Measurements from ENCODE around the gene ANKRD33B. TPM values are rescaled to one million over a fixed set of nuclear protein-coding genes. Genes with fewer than 3 reads are reported as not detected.

The ANKRD33B gene
- total RNA-seq, 1 experiment from 2014 or later: 6.9 TPM

GRCh38 chr5:10705747-10706146 is 141.9 kb downstream of the ANKRD33B start:
- Histone ChIP-seq H4K91ac (ENCODE audit: insufficient read length, low read depth, low read length) (no peak overlapping the region), H2BK12ac (ENCODE audit: insufficient read length, low read depth, low read length) (no peak overlapping the region), H2AK5ac (ENCODE audit: insufficient read length, low read length) (no peak overlapping the region), H3K56ac (ENCODE audit: insufficient read length, low read depth, low read length) (no peak overlapping the region), H3K14ac (ENCODE audit: insufficient read depth, low read length) (no peak overlapping the region), H3K27me3 (ENCODE audit: insufficient read depth, low read length) (no peaks in the 10 kb centered on the region), H3K23me2 (ENCODE audit: insufficient read length, low read depth, low read length, poor library complexity, severe bottlenecking) (no peaks in the 10 kb centered on the region), H3K9me3 (ENCODE audit: control insufficient read depth, low read depth, low read length) (no peaks in the 10 kb centered on the region), H4K20me1 (ENCODE audit: control insufficient read depth, insufficient read depth, insufficient read length) (no peaks in the 10 kb centered on the region), H3K4me1 (ENCODE audit: insufficient read depth, low read length) (peaks cover 15% of the 10 kb centered on the region), H3K4ac (ENCODE audit: low read depth, low read length) (no peak overlapping the region), H3K79me2 (ENCODE audit: insufficient read depth, low read length) (no peaks in the 10 kb centered on the region), H2BK15ac (ENCODE audit: low read depth, low read length) (no peak overlapping the region), H4K8ac (replicated peaks; ENCODE audit: insufficient read length, low read depth, low read length) (no peak overlapping the region), H3K27ac (ENCODE audit: insufficient read length, low read depth, low read length) (no peak overlapping the region), H2BK5ac (ENCODE audit: insufficient read length, low read length) (no peak overlapping the region), H3K23ac (ENCODE audit: insufficient read length, low read depth, low read length) (no peak overlapping the region), H3K4me2 (ENCODE audit: insufficient read depth, insufficient read length, low read length) (no peak overlapping the region), H2AFZ (ENCODE audit: low read length) (no peak overlapping the region), H2BK20ac (ENCODE audit: low read depth, low read length, poor library complexity, severe bottlenecking) (no peak overlapping the region), H3T11ph (ENCODE audit: low read length) (no peak overlapping the region), H4K5ac (ENCODE audit: insufficient read length, low read depth, low read length) (no peak overlapping the region), H3K9ac (ENCODE audit: extremely low read depth, insufficient read length, low read length) (no peak overlapping the region), H2BK120ac (ENCODE audit: low read depth, low read length, poor library complexity, severe bottlenecking) (no peak overlapping the region), H3K79me1 (ENCODE audit: insufficient read depth, low read depth, low read length, poor library complexity, severe bottlenecking) (no peaks in the 10 kb centered on the region), H3K18ac (ENCODE audit: insufficient read length, low read depth, low read length) (no peak overlapping the region)
- no peak for DNase-seq
- no peak overlapping the region for H3K4me3 Mint-ChIP-seq
- no peaks in the 10 kb centered on the region; a peak in 2 of 7 replicates for H3K36me3 Mint-ChIP-seq (ENCODE audit: insufficient read depth in 1 of 3, low read depth in 3 of 3)
- no peaks in the 10 kb centered on the region for H3K27me3 Mint-ChIP-seq (ENCODE audit: low read depth)
- peak overlapping the region in 2 of 3 experiments; percentile 25 to 49; a peak in 2 of 7 replicates for H3K27ac Mint-ChIP-seq
- no peak for TF ChIP-seq CTCF (conservative IDR thresholded peaks at IDR 0.05)
- no peaks in the 10 kb centered on the region for H3K9me3 Mint-ChIP-seq
- peaks cover 32 to 41% of the 10 kb centered on the region in 2 experiments for H3K4me1 Mint-ChIP-seq
- no CpG with 5 or more reads among the region's 2 CpGs for WGBS (ENCODE audit: extremely low coverage, insufficient read length, low lambda C conversion rate)
